Endothelial cell (in vitro differentiated cells): ENCODE results near the gene CDR2. TPM values are rescaled to one million over a fixed set of nuclear protein-coding genes. Genes with fewer than 3 reads are reported as not detected.

Experiments used
- DNase-seq: peaks from one replicate; pipeline ENCODE4 v3.0.0; 2021; ENCODE audit warnings: low spot score
- H3K27ac Mint-ChIP-seq: one replicate; pipeline ENCODE4 v1.8.0; 2021; ENCODE audit warnings: mixed read lengths, inconsistent platforms; ENCODE audit not compliant: unreplicated experiment
- H3K27me3 Mint-ChIP-seq: one replicate; pipeline ENCODE4 v1.8.0; 2021; ENCODE audit warnings: mild to moderate bottlenecking, moderate library complexity, mixed read lengths, inconsistent platforms; ENCODE audit not compliant: unreplicated experiment
- H3K36me3 Mint-ChIP-seq: one replicate; pipeline ENCODE4 v1.8.0; 2021; ENCODE audit warnings: mild to moderate bottlenecking, low read depth, mixed read lengths, inconsistent platforms; ENCODE audit not compliant: unreplicated experiment
- H3K4me1 Mint-ChIP-seq: one replicate; pipeline ENCODE4 v1.8.0; 2021; ENCODE audit warnings: mild to moderate bottlenecking, mixed read lengths, inconsistent platforms; ENCODE audit not compliant: unreplicated experiment
- H3K4me3 Mint-ChIP-seq: one replicate; pipeline ENCODE4 v1.8.0; 2021; ENCODE audit warnings: mild to moderate bottlenecking, mixed read lengths, inconsistent platforms; ENCODE audit not compliant: unreplicated experiment
- H3K9me3 Mint-ChIP-seq: one replicate; pipeline ENCODE4 v1.8.0; 2021; ENCODE audit warnings: mixed read lengths, inconsistent platforms; ENCODE audit not compliant: unreplicated experiment
- total RNA-seq: library from RNA; stranded (reverse); fragmentation: NEBNext Ultra II Directional; extraction: Animal tissue kit (Norgen Biotek cat#: 25700); gene quantifications from one replicate; pipeline ENCODE4 v1.2.1, GENCODE V29; 2021; ENCODE audit not compliant: unreplicated experiment
- TF ChIP-seq, protein P1 (sequence below): fragments of 200-600 bp; sonication (generic); IDR thresholded peaks from one replicate; pipeline ENCODE4 v1.5.0; 2021; ENCODE audit warnings: antibody characterized with exemption; ENCODE audit not compliant: unreplicated experiment

Gene CDR2
- total RNA-seq, 1 donor from 2014 or later, result 26.3 TPM

- TF ChIP-seq, protein P1, sequence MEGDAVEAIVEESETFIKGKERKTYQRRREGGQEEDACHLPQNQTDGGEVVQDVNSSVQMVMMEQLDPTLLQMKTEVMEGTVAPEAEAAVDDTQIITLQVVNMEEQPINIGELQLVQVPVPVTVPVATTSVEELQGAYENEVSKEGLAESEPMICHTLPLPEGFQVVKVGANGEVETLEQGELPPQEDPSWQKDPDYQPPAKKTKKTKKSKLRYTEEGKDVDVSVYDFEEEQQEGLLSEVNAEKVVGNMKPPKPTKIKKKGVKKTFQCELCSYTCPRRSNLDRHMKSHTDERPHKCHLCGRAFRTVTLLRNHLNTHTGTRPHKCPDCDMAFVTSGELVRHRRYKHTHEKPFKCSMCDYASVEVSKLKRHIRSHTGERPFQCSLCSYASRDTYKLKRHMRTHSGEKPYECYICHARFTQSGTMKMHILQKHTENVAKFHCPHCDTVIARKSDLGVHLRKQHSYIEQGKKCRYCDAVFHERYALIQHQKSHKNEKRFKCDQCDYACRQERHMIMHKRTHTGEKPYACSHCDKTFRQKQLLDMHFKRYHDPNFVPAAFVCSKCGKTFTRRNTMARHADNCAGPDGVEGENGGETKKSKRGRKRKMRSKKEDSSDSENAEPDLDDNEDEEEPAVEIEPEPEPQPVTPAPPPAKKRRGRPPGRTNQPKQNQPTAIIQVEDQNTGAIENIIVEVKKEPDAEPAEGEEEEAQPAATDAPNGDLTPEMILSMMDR, result no peak
- no peaks in the 10 kb centered on the region for H3K9me3 Mint-ChIP-seq
- H3K36me3 Mint-ChIP-seq, result no peaks in the 10 kb centered on the region
- H3K27ac Mint-ChIP-seq, result no peak overlapping the region
- DNase-seq, result no peak
- H3K4me1 Mint-ChIP-seq, result no peaks in the 10 kb centered on the region
- peaks cover 1% of the 10 kb centered on the region for H3K27me3 Mint-ChIP-seq
- no peak overlapping the region for H3K4me3 Mint-ChIP-seq
Measured at GRCh38 chr16:22388101-22388644, 13.8 kb upstream of the CDR2 start.

- Mint-ChIP-seq H3K4me3 (no peak overlapping the region), H3K9me3 (no peaks in the 10 kb centered on the region), H3K27ac (no peak overlapping the region), H3K27me3 (peaks cover 1% of the 10 kb centered on the region), H3K36me3 (no peaks in the 10 kb centered on the region), H3K4me1 (no peaks in the 10 kb centered on the region)
- TF ChIP-seq, protein P1, result no peak
- no peak for DNase-seq
Measured at GRCh38 chr16:22386976-22387375, 12.6 kb upstream of the CDR2 start.

DNA sequence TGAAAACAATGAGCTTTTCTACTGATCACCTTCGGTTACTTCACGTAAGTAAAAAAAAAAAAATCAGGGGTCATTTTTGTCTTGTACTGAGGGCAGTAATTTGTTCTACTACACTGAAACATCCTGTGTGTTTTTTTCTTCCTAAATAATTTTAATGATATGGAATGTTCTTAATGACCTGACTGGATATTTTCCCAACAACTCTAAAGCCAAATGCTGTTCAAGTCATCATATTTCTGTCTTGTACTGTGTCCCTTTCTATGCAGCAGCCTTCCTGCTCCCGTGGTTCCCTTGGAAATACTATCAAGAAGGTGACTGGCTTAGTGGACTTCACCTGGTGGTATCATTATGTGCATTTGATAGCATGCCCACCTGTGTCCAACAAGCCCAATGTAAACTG, 10.8 kb upstream of the CDR2 start:
- H3K4me3 Mint-ChIP-seq, result no peak overlapping the region
- peaks cover 7% of the 10 kb centered on the region for H3K4me1 Mint-ChIP-seq
- H3K27ac Mint-ChIP-seq, result no peak overlapping the region
- DNase-seq, result no peak
- H3K36me3 Mint-ChIP-seq, result no peaks in the 10 kb centered on the region
- TF ChIP-seq, protein P1, result no peak
- peaks cover 1% of the 10 kb centered on the region for H3K27me3 Mint-ChIP-seq
- H3K9me3 Mint-ChIP-seq, result no peaks in the 10 kb centered on the region

- peaks cover 7% of the 10 kb centered on the region for H3K4me1 Mint-ChIP-seq
- TF ChIP-seq, protein P1, result no peak
- no peaks in the 10 kb centered on the region for H3K9me3 Mint-ChIP-seq
- no peaks in the 10 kb centered on the region for H3K36me3 Mint-ChIP-seq
- H3K27me3 Mint-ChIP-seq, result peaks cover 1% of the 10 kb centered on the region
- no peak overlapping the region for H3K27ac Mint-ChIP-seq
- no peak for DNase-seq
- no peak overlapping the region for H3K4me3 Mint-ChIP-seq
Measured at GRCh38 chr16:22383827-22384226, 9.4 kb upstream of the CDR2 start.

DNA sequence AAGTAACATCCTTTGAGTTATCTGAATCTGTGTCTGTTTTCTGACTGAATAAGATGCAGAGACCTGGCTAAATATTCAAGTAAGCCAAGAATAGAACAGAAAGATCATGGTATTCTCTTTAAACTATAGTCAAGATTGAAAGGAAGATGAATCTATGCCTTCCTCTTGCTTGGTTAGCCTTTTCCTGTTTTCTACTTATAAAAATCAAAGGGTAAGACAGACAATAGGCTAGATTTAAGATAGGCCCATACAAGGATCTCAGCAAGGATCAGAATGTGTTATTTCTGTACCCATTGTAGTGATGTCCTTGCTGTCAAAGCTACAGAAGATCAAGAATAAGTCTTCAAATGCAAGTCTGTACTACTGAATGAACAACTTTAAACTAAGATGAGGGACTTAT, 7.0 kb upstream of the CDR2 start:
- H3K9me3 Mint-ChIP-seq, result no peaks in the 10 kb centered on the region
- H3K27me3 Mint-ChIP-seq, result peaks cover 1% of the 10 kb centered on the region
- H3K4me3 Mint-ChIP-seq, result no peak overlapping the region
- peaks cover 7% of the 10 kb centered on the region for H3K4me1 Mint-ChIP-seq
- H3K27ac Mint-ChIP-seq, result no peak overlapping the region
- TF ChIP-seq, protein P1, result no peak
- no peak for DNase-seq
- no peaks in the 10 kb centered on the region for H3K36me3 Mint-ChIP-seq
